Neural cell (in vitro differentiated cells): Measurements from ENCODE around the gene UBAC2.

Source experiments
- EZH2 ChIP-seq: fragments of 200-600, 300-800 bp; shearing (Covaris generic), sonication (generic); IDR thresholded peaks from 2 replicates; pipeline ENCODE4 v1.6.1; 2014; ENCODE audit warnings: antibody characterized with exemption, low read length, borderline replicate concordance, mild to moderate bottlenecking; ENCODE audit not compliant: insufficient read depth, poor library complexity, severe bottlenecking
- MXI1 ChIP-seq: fragments of 450-650 bp; conservative IDR thresholded peaks from 2 replicates; pipeline ENCODE4 v1.6.1; 2014; ENCODE audit warnings: antibody characterized with exemption, mild to moderate bottlenecking; ENCODE audit not compliant: poor library complexity, severe bottlenecking
- RAD21 ChIP-seq: fragments of 450-650 bp; conservative IDR thresholded peaks from 2 replicates; pipeline ENCODE4 v1.6.1; 2014; ENCODE audit warnings: antibody characterized with exemption, mild to moderate bottlenecking, moderate library complexity
- TAF1 ChIP-seq: IDR thresholded peaks from 2 replicates; pipeline ENCODE4 v1.6.1; 2012; ENCODE audit warnings: low read depth
- TF ChIP-seq, protein P1 (sequence below): fragments of 450-650 bp; IDR thresholded peaks from 2 replicates; pipeline ENCODE4 v1.5.1; 2014; ENCODE audit warnings: antibody characterized with exemption, mild to moderate bottlenecking, moderate library complexity; ENCODE audit not compliant: poor library complexity, severe bottlenecking

DNA sequence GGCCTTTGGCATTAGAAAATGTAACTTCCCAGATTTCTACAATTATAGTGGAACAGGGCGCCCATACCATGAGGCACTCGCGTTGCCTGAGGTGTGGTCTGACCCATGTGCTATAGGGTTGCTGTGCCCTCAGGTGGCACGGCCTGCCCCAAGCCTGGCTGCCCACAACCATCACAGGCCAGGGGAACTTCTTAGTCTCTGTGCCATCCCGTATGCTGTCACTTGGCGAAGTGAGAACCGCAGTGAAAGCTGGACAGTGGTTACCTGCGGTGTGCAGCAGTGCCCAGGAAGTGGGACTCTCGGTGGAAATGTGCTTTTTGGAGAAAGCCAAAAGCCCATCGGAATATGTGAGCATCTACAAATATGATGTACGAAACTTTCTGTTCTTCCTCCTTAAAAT, 194.8 kb downstream of the UBAC2 start:
- TF ChIP-seq, protein P1, sequence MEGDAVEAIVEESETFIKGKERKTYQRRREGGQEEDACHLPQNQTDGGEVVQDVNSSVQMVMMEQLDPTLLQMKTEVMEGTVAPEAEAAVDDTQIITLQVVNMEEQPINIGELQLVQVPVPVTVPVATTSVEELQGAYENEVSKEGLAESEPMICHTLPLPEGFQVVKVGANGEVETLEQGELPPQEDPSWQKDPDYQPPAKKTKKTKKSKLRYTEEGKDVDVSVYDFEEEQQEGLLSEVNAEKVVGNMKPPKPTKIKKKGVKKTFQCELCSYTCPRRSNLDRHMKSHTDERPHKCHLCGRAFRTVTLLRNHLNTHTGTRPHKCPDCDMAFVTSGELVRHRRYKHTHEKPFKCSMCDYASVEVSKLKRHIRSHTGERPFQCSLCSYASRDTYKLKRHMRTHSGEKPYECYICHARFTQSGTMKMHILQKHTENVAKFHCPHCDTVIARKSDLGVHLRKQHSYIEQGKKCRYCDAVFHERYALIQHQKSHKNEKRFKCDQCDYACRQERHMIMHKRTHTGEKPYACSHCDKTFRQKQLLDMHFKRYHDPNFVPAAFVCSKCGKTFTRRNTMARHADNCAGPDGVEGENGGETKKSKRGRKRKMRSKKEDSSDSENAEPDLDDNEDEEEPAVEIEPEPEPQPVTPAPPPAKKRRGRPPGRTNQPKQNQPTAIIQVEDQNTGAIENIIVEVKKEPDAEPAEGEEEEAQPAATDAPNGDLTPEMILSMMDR: no peak
- TF ChIP-seq RAD21: no peak
- no peak for TF ChIP-seq EZH2
- TF ChIP-seq MXI1: no peak
- no peak for TF ChIP-seq TAF1
